Breast epithelium (tissue), 3 donors: ENCODE results near the gene CDKN2A.

Source experiments
- POLR2A ChIP-seq: fragments of 450-650 bp; IDR thresholded peaks from one replicate; pipeline ENCODE4 v1.6.1; 2016; ENCODE audit warnings: antibody characterized with exemption, mild to moderate bottlenecking, moderate library complexity
- POLR2AphosphoS5 ChIP-seq, 3 donors: sonication (generic); formaldehyde crosslinking; IDR thresholded peaks; one replicate each; pipeline ENCODE4 v1.6.1; 2017; ENCODE audit warnings: antibody characterized with exemption in 3 of 3
- TF ChIP-seq, protein P1 (sequence below), 3 donors: fragments of 450-650 bp; IDR thresholded peaks; one replicate each; pipeline ENCODE4 v1.5.1; 2016 to 2017; ENCODE audit warnings: antibody characterized with exemption in 3 of 3, mild to moderate bottlenecking in 3 of 3, moderate library complexity in 3 of 3

DNA sequence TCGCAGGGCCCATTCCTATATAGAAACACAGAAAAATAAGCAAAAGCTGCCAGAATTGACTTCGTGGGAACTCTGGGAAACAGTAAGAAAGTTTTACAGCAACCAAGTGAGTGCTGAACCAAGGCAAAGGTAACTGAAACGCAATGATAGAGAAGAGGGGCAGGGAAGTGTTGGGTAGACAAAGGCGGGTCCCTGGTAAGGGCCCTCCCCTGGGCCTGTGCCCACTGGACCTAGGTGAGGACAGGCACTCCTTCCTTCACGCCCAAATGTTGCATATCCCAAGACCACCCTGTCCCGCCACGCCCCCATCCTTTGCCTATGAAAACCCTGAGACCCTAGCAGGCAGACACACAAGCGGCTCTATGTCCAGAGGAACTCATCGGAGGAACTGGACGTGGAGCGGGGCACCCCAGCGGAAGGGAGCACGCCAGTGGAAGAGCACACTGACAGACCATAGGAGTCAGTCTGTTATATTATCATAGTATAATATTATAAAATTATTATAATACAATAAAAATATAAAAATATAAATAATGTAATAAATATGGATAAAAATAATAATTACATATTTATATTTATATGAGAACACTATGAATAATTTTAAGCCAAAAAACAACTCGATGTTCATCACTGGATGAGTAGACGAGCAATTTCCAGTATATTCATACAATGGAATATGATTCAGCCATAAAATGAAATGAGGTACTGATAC is 27.9 kb downstream of the CDKN2A start:
- TF ChIP-seq, protein P1, sequence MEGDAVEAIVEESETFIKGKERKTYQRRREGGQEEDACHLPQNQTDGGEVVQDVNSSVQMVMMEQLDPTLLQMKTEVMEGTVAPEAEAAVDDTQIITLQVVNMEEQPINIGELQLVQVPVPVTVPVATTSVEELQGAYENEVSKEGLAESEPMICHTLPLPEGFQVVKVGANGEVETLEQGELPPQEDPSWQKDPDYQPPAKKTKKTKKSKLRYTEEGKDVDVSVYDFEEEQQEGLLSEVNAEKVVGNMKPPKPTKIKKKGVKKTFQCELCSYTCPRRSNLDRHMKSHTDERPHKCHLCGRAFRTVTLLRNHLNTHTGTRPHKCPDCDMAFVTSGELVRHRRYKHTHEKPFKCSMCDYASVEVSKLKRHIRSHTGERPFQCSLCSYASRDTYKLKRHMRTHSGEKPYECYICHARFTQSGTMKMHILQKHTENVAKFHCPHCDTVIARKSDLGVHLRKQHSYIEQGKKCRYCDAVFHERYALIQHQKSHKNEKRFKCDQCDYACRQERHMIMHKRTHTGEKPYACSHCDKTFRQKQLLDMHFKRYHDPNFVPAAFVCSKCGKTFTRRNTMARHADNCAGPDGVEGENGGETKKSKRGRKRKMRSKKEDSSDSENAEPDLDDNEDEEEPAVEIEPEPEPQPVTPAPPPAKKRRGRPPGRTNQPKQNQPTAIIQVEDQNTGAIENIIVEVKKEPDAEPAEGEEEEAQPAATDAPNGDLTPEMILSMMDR (IDR thresholded peaks at IDR 0.05): no peak
- TF ChIP-seq POLR2AphosphoS5 (IDR thresholded peaks at IDR 0.05) (no peak), POLR2A (no peak)
